GM23338 (cell line): Measurements from ENCODE around the gene LRMDA. TPM values are rescaled to one million over a fixed set of nuclear protein-coding genes. Genes with fewer than 3 reads are reported as not detected.

ENCODE experiments used
- ATAC-seq: fragments of 200-7000 bp; cut with Tn5 transposase; 3 replicates; pipeline ENCODE4 v1.9.1; 2020
- DNase-seq: peaks from one replicate; pipeline ENCODE4 v3.0.0-alpha.2; 2015; ENCODE audit warnings: low spot score
- H2AFZ ChIP-seq: fragments of 200-600 bp; sonication (generic); 2 replicates; pipeline ENCODE4 v1.8.0; 2016; ENCODE audit warnings: antibody characterized with exemption, mild to moderate bottlenecking, moderate library complexity
- H3F3A ChIP-seq: fragments of 200-600 bp; sonication (generic); replicated peaks from 2 replicates; pipeline ENCODE4 v1.8.0; 2017; ENCODE audit warnings: antibody characterized with exemption, mixed run types, low read depth
- H3K27ac ChIP-seq: fragments of 200-600 bp; sonication (generic); 2 replicates; pipeline ENCODE4 v1.6.1; 2016; ENCODE audit warnings: low read depth
- H3K27me3 ChIP-seq: fragments of 200-600 bp; sonication (generic); 2 replicates; pipeline ENCODE4 v1.8.0; 2016; ENCODE audit warnings: mild to moderate bottlenecking, mixed run types, moderate library complexity; ENCODE audit not compliant: insufficient read depth
- H3K36me3 ChIP-seq: fragments of 200-600 bp; sonication (generic); 2 replicates; pipeline ENCODE4 v1.8.0; 2016; ENCODE audit warnings: mild to moderate bottlenecking; ENCODE audit not compliant: insufficient read depth
- H3K4me1 ChIP-seq: fragments of 200-600 bp; sonication (generic); 2 replicates; pipeline ENCODE4 v1.8.0; 2016; ENCODE audit warnings: mild to moderate bottlenecking, moderate library complexity; ENCODE audit not compliant: insufficient read depth
- H3K4me2 ChIP-seq: fragments of 200-600 bp; sonication (generic); 2 replicates; pipeline ENCODE4 v1.7.1; 2017; ENCODE audit warnings: mixed run types
- H3K4me3 ChIP-seq: fragments of 200-600 bp; sonication (generic); 2 replicates; pipeline ENCODE4 v1.6.1; 2016; ENCODE audit warnings: mixed run types
- H3K79me2 ChIP-seq: fragments of 200-600 bp; sonication (generic); replicated peaks from 2 replicates; pipeline ENCODE4 v1.8.0; 2017; ENCODE audit warnings: mild to moderate bottlenecking; ENCODE audit not compliant: insufficient read depth
- H3K9me2 ChIP-seq: fragments of 200-600 bp; sonication (generic); 2 replicates; pipeline ENCODE4 v1.8.0; 2017; ENCODE audit not compliant: insufficient read depth
- H4K20me1 ChIP-seq: fragments of 200-600 bp; sonication (generic); replicated peaks from 2 replicates; pipeline ENCODE4 v1.8.0; 2017; ENCODE audit warnings: mild to moderate bottlenecking; ENCODE audit not compliant: insufficient read depth
- H3K27ac Mint-ChIP-seq: 2 replicates; pipeline ENCODE4 v1.8.0; 2020; ENCODE audit warnings: inconsistent platforms, mild to moderate bottlenecking, moderate library complexity, mixed read lengths
- H3K27me3 Mint-ChIP-seq: 3 replicates; pipeline ENCODE4 v1.8.0; 2022; ENCODE audit warnings: low read depth, mild to moderate bottlenecking, moderate library complexity, mixed read lengths, inconsistent platforms; ENCODE audit not compliant: insufficient read depth, poor library complexity
- H3K36me3 Mint-ChIP-seq: 3 replicates; pipeline ENCODE4 v1.8.0; 2021; ENCODE audit warnings: low read depth, mild to moderate bottlenecking, inconsistent platforms, moderate library complexity, mixed read lengths
- H3K4me1 Mint-ChIP-seq: 3 replicates; pipeline ENCODE4 v1.8.0; 2020; ENCODE audit warnings: mild to moderate bottlenecking, inconsistent platforms, mixed read lengths
- H3K4me3 Mint-ChIP-seq: 3 replicates; pipeline ENCODE4 v1.8.0; 2021; ENCODE audit warnings: moderate library complexity, mild to moderate bottlenecking, inconsistent platforms, mixed read lengths
- H3K9me3 Mint-ChIP-seq: 3 replicates; pipeline ENCODE4 v1.8.0; 2020; ENCODE audit warnings: moderate library complexity, mild to moderate bottlenecking, inconsistent platforms, mixed read lengths
- CREB1 ChIP-seq: fragments of 250-450 bp; sonication (Bioruptor Pico); IDR thresholded peaks from 2 replicates; pipeline ENCODE4 v1.5.0; 2020; ENCODE audit warnings: low read depth, mild to moderate bottlenecking, moderate library complexity
- EZH2 ChIP-seq: fragments of 200-600 bp; sonication (generic); IDR thresholded peaks from one replicate; pipeline ENCODE4 v1.8.0; 2017; ENCODE audit warnings: antibody characterized with exemption, mild to moderate bottlenecking, low read depth; ENCODE audit not compliant: unreplicated experiment
- EZH2phosphoT487 ChIP-seq: fragments of 200-600 bp; sonication (generic); IDR thresholded peaks from one replicate; pipeline ENCODE4 v1.8.1; 2018; ENCODE audit warnings: antibody characterized with exemption; ENCODE audit not compliant: unreplicated experiment
- JUNB ChIP-seq: IDR thresholded peaks from one replicate; pipeline ENCODE4 v1.6.1; 2016; ENCODE audit warnings: antibody characterized with exemption; ENCODE audit not compliant: unreplicated experiment
- NANOG ChIP-seq: IDR thresholded peaks from 2 replicates; pipeline ENCODE4 v1.6.1; 2016; ENCODE audit warnings: antibody characterized with exemption, borderline replicate concordance
- POLR2AphosphoS5 ChIP-seq: IDR thresholded peaks from 2 replicates; pipeline ENCODE4 v1.6.1; 2016; ENCODE audit warnings: antibody characterized with exemption, low read depth
- STAT1 ChIP-seq: IDR thresholded peaks from one replicate; pipeline ENCODE4 v1.6.1; 2016; ENCODE audit warnings: antibody characterized with exemption; ENCODE audit not compliant: unreplicated experiment
- ZNF114 ChIP-seq: fragments of 250-450 bp; sonication (Bioruptor Pico); IDR thresholded peaks from 2 replicates; pipeline ENCODE4 v1.5.0; 2020; ENCODE audit warnings: mild to moderate bottlenecking, moderate library complexity
- ZNF331 ChIP-seq: fragments of 250-450 bp; sonication (Bioruptor Pico); IDR thresholded peaks from 2 replicates; pipeline ENCODE4 v1.5.0; 2020; ENCODE audit warnings: low read depth, mild to moderate bottlenecking, moderate library complexity
- polyA plus RNA-seq: library from polyadenylated mRNA; unstranded; fragments of >200 nt; fragmentation: Nextera tagmentation; extraction: Ambion mirVana; gene quantifications from 2 replicates; pipeline ENCODE4 v1.2.1, GENCODE V29; 2016
- total RNA-seq: library from RNA; depleted of rRNA; stranded (reverse); fragments of >200 nt; shearing (Covaris generic); gene quantifications from 2 replicates; pipeline ENCODE4 v1.2.3, GENCODE V29; 2014
- TF ChIP-seq, protein P1 (sequence below): IDR thresholded peaks from one replicate; pipeline ENCODE4 v1.6.1; 2018; ENCODE audit warnings: antibody characterized with exemption; ENCODE audit not compliant: unreplicated experiment
- TF ChIP-seq, protein P2 (sequence below), 2 experiments: fragments of 200-600 bp in 1 of 2; sonication (generic) in 1 of 2; conservative IDR thresholded peaks; 2 replicates each; pipeline versions ENCODE4 v1.5.1 to v1.6.1; 2016 to 2017; ENCODE audit warnings: antibody characterized with exemption in 2 of 2, low read depth in 2 of 2, mild to moderate bottlenecking in 2 of 2, moderate library complexity in 1 of 2
- TF ChIP-seq, protein P3 (sequence below): fragments of 250-450 bp; sonication (Bioruptor Pico); IDR thresholded peaks from 2 replicates; pipeline ENCODE4 v1.5.0; 2020; ENCODE audit warnings: mild to moderate bottlenecking, moderate library complexity
- TF ChIP-seq, protein P4 (sequence below): IDR thresholded peaks from 2 replicates; pipeline ENCODE4 v1.6.1; 2016; ENCODE audit warnings: antibody characterized with exemption

LRMDA gene
- total and polyA plus RNA-seq, 2 experiments from 2014 or later = 0.90 to 1.8 TPM

DNA sequence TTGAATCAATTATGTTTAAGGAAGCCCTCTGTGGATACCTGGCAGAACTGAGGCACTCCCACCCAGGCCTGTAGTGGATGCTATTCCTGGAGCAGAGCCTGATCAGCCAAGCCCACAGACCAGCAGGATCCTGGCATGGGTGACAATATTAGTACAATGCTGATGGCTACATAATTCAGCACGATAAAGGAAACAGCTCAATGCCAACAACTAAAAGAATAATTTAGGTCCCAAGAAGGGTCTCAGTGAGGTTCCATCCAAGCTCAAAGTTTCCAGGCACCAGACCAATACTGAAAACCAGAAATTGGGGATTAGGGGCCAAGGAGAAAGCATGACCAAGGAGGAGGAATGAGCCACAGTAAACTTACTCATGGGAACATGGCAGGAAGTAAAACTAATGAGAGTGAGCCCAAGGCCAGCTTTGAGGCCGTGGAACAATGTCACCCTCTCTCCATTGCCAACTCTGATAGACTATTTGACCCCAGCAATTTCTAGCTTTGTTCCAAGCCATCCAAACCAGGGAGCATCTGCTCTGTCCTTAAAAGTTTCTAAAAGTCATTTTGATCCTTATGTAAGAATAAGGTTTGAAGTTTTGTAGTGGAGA is 1123.7 kb downstream of the LRMDA start:
- no peak overlapping the region for H3K4me3 ChIP-seq
- H4K20me1 ChIP-seq = no peaks in the 10 kb centered on the region
- no peak overlapping the region for H3K27ac ChIP-seq
- H3K4me3 Mint-ChIP-seq = no peak overlapping the region
- H3K9me2 ChIP-seq = no peaks in the 10 kb centered on the region
- no peaks in the 10 kb centered on the region for H3F3A ChIP-seq
- no peaks in the 10 kb centered on the region for H3K36me3 Mint-ChIP-seq
- no peaks in the 10 kb centered on the region for H3K4me1 Mint-ChIP-seq
- H3K79me2 ChIP-seq = no peaks in the 10 kb centered on the region
- no peak overlapping the region for H2AFZ ChIP-seq
- no peak for DNase-seq
- H3K4me2 ChIP-seq = no peak overlapping the region
- no peaks in the 10 kb centered on the region for H3K36me3 ChIP-seq
- no peaks in the 10 kb centered on the region for H3K27me3 Mint-ChIP-seq
- no peaks in the 10 kb centered on the region for H3K4me1 ChIP-seq
- no peak for ATAC-seq
- no peak overlapping the region for H3K27ac Mint-ChIP-seq
- no peaks in the 10 kb centered on the region for H3K27me3 ChIP-seq
- TF ChIP-seq, protein P1, sequence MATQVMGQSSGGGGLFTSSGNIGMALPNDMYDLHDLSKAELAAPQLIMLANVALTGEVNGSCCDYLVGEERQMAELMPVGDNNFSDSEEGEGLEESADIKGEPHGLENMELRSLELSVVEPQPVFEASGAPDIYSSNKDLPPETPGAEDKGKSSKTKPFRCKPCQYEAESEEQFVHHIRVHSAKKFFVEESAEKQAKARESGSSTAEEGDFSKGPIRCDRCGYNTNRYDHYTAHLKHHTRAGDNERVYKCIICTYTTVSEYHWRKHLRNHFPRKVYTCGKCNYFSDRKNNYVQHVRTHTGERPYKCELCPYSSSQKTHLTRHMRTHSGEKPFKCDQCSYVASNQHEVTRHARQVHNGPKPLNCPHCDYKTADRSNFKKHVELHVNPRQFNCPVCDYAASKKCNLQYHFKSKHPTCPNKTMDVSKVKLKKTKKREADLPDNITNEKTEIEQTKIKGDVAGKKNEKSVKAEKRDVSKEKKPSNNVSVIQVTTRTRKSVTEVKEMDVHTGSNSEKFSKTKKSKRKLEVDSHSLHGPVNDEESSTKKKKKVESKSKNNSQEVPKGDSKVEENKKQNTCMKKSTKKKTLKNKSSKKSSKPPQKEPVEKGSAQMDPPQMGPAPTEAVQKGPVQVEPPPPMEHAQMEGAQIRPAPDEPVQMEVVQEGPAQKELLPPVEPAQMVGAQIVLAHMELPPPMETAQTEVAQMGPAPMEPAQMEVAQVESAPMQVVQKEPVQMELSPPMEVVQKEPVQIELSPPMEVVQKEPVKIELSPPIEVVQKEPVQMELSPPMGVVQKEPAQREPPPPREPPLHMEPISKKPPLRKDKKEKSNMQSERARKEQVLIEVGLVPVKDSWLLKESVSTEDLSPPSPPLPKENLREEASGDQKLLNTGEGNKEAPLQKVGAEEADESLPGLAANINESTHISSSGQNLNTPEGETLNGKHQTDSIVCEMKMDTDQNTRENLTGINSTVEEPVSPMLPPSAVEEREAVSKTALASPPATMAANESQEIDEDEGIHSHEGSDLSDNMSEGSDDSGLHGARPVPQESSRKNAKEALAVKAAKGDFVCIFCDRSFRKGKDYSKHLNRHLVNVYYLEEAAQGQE = no peak
- TF ChIP-seq EZH2phosphoT487 = no peak
- TF ChIP-seq POLR2AphosphoS5 = no peak
- no peak for TF ChIP-seq CREB1 (CRISPR knock-in tag)
- TF ChIP-seq NANOG = no peak
- TF ChIP-seq STAT1 = no peak
- no peak for TF ChIP-seq JUNB
- TF ChIP-seq ZNF331 (CRISPR knock-in tag) = no peak
- TF ChIP-seq, protein P2, sequence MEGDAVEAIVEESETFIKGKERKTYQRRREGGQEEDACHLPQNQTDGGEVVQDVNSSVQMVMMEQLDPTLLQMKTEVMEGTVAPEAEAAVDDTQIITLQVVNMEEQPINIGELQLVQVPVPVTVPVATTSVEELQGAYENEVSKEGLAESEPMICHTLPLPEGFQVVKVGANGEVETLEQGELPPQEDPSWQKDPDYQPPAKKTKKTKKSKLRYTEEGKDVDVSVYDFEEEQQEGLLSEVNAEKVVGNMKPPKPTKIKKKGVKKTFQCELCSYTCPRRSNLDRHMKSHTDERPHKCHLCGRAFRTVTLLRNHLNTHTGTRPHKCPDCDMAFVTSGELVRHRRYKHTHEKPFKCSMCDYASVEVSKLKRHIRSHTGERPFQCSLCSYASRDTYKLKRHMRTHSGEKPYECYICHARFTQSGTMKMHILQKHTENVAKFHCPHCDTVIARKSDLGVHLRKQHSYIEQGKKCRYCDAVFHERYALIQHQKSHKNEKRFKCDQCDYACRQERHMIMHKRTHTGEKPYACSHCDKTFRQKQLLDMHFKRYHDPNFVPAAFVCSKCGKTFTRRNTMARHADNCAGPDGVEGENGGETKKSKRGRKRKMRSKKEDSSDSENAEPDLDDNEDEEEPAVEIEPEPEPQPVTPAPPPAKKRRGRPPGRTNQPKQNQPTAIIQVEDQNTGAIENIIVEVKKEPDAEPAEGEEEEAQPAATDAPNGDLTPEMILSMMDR (conservative IDR thresholded peaks at IDR 0.05; ENCODE audit: low read depth in 2 of 2) = no peak
- TF ChIP-seq ZNF114 (CRISPR knock-in tag) = no peak
- TF ChIP-seq, protein P3, sequence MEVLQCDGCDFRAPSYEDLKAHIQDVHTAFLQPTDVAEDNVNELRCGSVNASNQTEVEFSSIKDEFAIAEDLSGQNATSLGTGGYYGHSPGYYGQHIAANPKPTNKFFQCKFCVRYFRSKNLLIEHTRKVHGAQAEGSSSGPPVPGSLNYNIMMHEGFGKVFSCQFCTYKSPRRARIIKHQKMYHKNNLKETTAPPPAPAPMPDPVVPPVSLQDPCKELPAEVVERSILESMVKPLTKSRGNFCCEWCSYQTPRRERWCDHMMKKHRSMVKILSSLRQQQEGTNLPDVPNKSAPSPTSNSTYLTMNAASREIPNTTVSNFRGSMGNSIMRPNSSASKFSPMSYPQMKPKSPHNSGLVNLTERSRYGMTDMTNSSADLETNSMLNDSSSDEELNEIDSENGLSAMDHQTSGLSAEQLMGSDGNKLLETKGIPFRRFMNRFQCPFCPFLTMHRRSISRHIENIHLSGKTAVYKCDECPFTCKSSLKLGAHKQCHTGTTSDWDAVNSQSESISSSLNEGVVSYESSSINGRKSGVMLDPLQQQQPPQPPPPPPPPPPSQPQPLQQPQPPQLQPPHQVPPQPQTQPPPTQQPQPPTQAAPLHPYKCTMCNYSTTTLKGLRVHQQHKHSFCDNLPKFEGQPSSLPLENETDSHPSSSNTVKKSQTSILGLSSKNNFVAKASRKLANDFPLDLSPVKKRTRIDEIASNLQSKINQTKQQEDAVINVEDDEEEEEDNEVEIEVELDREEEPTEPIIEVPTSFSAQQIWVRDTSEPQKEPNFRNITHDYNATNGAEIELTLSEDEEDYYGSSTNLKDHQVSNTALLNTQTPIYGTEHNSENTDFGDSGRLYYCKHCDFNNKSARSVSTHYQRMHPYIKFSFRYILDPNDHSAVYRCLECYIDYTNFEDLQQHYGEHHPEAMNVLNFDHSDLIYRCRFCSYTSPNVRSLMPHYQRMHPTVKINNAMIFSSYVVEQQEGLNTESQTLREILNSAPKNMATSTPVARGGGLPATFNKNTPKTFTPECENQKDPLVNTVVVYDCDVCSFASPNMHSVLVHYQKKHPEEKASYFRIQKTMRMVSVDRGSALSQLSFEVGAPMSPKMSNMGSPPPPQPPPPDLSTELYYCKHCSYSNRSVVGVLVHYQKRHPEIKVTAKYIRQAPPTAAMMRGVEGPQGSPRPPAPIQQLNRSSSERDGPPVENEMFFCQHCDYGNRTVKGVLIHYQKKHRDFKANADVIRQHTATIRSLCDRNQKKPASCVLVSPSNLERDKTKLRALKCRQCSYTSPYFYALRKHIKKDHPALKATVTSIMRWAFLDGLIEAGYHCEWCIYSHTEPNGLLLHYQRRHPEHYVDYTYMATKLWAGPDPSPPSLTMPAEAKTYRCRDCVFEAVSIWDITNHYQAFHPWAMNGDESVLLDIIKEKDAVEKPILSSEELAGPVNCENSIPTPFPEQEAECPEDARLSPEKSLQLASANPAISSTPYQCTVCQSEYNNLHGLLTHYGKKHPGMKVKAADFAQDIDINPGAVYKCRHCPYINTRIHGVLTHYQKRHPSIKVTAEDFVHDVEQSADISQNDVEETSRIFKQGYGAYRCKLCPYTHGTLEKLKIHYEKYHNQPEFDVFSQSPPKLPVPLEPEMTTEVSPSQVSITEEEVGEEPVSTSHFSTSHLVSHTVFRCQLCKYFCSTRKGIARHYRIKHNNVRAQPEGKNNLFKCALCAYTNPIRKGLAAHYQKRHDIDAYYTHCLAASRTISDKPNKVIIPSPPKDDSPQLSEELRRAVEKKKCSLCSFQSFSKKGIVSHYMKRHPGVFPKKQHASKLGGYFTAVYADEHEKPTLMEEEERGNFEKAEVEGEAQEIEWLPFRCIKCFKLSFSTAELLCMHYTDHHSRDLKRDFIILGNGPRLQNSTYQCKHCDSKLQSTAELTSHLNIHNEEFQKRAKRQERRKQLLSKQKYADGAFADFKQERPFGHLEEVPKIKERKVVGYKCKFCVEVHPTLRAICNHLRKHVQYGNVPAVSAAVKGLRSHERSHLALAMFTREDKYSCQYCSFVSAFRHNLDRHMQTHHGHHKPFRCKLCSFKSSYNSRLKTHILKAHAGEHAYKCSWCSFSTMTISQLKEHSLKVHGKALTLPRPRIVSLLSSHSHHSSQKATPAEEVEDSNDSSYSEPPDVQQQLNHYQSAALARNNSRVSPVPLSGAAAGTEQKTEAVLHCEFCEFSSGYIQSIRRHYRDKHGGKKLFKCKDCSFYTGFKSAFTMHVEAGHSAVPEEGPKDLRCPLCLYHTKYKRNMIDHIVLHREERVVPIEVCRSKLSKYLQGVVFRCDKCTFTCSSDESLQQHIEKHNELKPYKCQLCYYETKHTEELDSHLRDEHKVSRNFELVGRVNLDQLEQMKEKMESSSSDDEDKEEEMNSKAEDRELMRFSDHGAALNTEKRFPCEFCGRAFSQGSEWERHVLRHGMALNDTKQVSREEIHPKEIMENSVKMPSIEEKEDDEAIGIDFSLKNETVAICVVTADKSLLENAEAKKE (CRISPR knock-in tag) = no peak
- TF ChIP-seq, protein P4, sequence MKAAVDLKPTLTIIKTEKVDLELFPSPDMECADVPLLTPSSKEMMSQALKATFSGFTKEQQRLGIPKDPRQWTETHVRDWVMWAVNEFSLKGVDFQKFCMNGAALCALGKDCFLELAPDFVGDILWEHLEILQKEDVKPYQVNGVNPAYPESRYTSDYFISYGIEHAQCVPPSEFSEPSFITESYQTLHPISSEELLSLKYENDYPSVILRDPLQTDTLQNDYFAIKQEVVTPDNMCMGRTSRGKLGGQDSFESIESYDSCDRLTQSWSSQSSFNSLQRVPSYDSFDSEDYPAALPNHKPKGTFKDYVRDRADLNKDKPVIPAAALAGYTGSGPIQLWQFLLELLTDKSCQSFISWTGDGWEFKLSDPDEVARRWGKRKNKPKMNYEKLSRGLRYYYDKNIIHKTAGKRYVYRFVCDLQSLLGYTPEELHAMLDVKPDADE = no peak
- TF ChIP-seq EZH2 = no peak
- no peaks in the 10 kb centered on the region for H3K9me3 Mint-ChIP-seq
